Dermis microvascular lymphatic vessel endothelial cell (primary cell): ENCODE results near the gene ATP6V0B. TPM values are rescaled to one million over a fixed set of nuclear protein-coding genes. Genes with fewer than 3 reads are reported as not detected.

Experiments used
- DNase-seq, 2 donors: peaks; one replicate each; pipeline versions ENCODE4 v3.0.0 to v3.0.0-alpha.2; 2010; ENCODE audit warnings: low read depth in 2 of 2
- total RNA-seq: library from RNA; depleted of rRNA; stranded (reverse); fragments of >200 nt; gene quantifications from 2 replicates; pipeline ENCODE4 v1.2.1, GENCODE V29; 2014

ATP6V0B gene
- total RNA-seq, 1 donor from 2014 or later, result 111 TPM

GRCh38 chr1:43984855-43985254 is 10.1 kb downstream of the ATP6V0B start:
- no peak for DNase-seq

- no peak for DNase-seq
These were observed 11.3 kb downstream of the ATP6V0B start for GRCh38 chr1:43985984-43986595.

GRCh38 chr1:43986712-43987111 is 12.0 kb downstream of the ATP6V0B start:
- DNase-seq, result no peak

GRCh38 chr1:43987159-43987902 is 12.6 kb downstream of the ATP6V0B start:
- no peak for DNase-seq

- no peak for DNase-seq
These were observed 15.8 kb downstream of the ATP6V0B start for GRCh38 chr1:43990271-43991199.

- no peak for DNase-seq
These were observed 16.4 kb downstream of the ATP6V0B start for GRCh38 chr1:43991200-43991475.

GRCh38 chr1:43991476-43992231 is 16.9 kb downstream of the ATP6V0B start, which contains the start of gene CCDC24:
CCDC24 (plus strand) TSS chr1:43991599; CDS start chr1:43991879, 280 bp downstream.
- DNase-seq, result peak in 1 of 2 donors; percentile 56

GRCh38 chr1:43992232-43992995 is 17.7 kb downstream of the ATP6V0B start:
- no peak for DNase-seq

- DNase-seq, result no peak
These were observed 18.6 kb downstream of the ATP6V0B start for GRCh38 chr1:43993206-43993914.

- DNase-seq, result no peak
These were observed 19.3 kb downstream of the ATP6V0B start for GRCh38 chr1:43994071-43994470.

- DNase-seq, result no peak
These were observed 20.3 kb downstream of the ATP6V0B start for GRCh38 chr1:43994794-43995790.

- DNase-seq, result no peak
These were observed 21.4 kb downstream of the ATP6V0B start for GRCh38 chr1:43995984-43996732.

- no peak for DNase-seq
These were observed 22.0 kb downstream of the ATP6V0B start for GRCh38 chr1:43996733-43997115.

- no peak for DNase-seq
These were observed 22.7 kb downstream of the ATP6V0B start for GRCh38 chr1:43997295-43997999.

GRCh38 chr1:43998000-43998378 is 23.2 kb downstream of the ATP6V0B start:
- no peak for DNase-seq

GRCh38 chr1:43999455-43999854 is 24.7 kb downstream of the ATP6V0B start:
- DNase-seq, result no peak

- no peak for DNase-seq
These were observed 25.4 kb downstream of the ATP6V0B start for GRCh38 chr1:44000122-44000665.
